WTC11 (cell line): Measurements from ENCODE around the gene TANC1. TPM values are rescaled to one million over a fixed set of nuclear protein-coding genes. Genes with fewer than 3 reads are reported as not detected.

Source experiments
- ATAC-seq: fragments of 200-7000 bp; cut with Tn5 transposase; 2 replicates; pipeline ENCODE4 v1.10.0; 2021; ENCODE audit warnings: mild to moderate bottlenecking, moderate library complexity
- CTCF ChIA-PET: fragments of 300-600 bp; sonication (Branson Sonifier 250); formaldehyde crosslinking; loops from one replicate; lab custom pipeline; 2021; ENCODE audit warnings: antibody characterized with exemption; lab: Charles Lee
- POLR2A ChIA-PET: fragments of 350-600 bp; sonication (Branson Sonifier 250); formaldehyde crosslinking; loops from one replicate; lab custom pipeline; 2021; ENCODE audit warnings: antibody characterized with exemption; lab: Charles Lee
- DNase-seq: peaks from one replicate; pipeline ENCODE4 v3.0.0; 2021; ENCODE audit warnings: low spot score
- H3K27ac Mint-ChIP-seq: 2 replicates; pipeline ENCODE4 v1.8.0; 2021; ENCODE audit warnings: mixed read lengths
- H3K27me3 Mint-ChIP-seq: 2 replicates; pipeline ENCODE4 v1.8.0; 2021; ENCODE audit warnings: low read depth, mild to moderate bottlenecking, moderate library complexity, mixed read lengths
- H3K36me3 Mint-ChIP-seq: 2 replicates; pipeline ENCODE4 v1.8.0; 2021; ENCODE audit warnings: mixed read lengths
- H3K4me1 Mint-ChIP-seq: 2 replicates; pipeline ENCODE4 v1.8.0; 2022; ENCODE audit warnings: mixed read lengths
- H3K4me3 Mint-ChIP-seq: 2 replicates; pipeline ENCODE4 v1.8.0; 2021; ENCODE audit warnings: mild to moderate bottlenecking, moderate library complexity, mixed read lengths
- H3K9me3 Mint-ChIP-seq: 2 replicates; pipeline ENCODE4 v1.8.0; 2021; ENCODE audit warnings: mixed read lengths
- ATF1 ChIP-seq: sonication (generic); formaldehyde crosslinking; IDR thresholded peaks from 2 replicates; pipeline ENCODE4 v1.8.1; 2023; ENCODE audit warnings: mild to moderate bottlenecking, moderate library complexity, missing genetic modification reagents
- CBFB ChIP-seq: sonication (generic); formaldehyde crosslinking; IDR thresholded peaks from 2 replicates; pipeline ENCODE4 v1.8.1; 2022; ENCODE audit warnings: mild to moderate bottlenecking, low read depth, missing genetic modification reagents
- CDX4 ChIP-seq: fragments of 250-450 bp; sonication (Bioruptor Pico); IDR thresholded peaks from 2 replicates; pipeline ENCODE4 v1.9.0; 2021; ENCODE audit warnings: moderate library complexity, mild to moderate bottlenecking, inconsistent platforms, borderline replicate concordance
- E2F4 ChIP-seq: sonication (generic); formaldehyde crosslinking; IDR thresholded peaks from 2 replicates; pipeline ENCODE4 v1.8.1; 2022; ENCODE audit warnings: low read depth, mild to moderate bottlenecking, moderate library complexity, missing genetic modification reagents, borderline replicate concordance
- ERG ChIP-seq: fragments of 250-450 bp; sonication (Bioruptor Pico); IDR thresholded peaks from 2 replicates; pipeline ENCODE4 v1.8.0; 2021; ENCODE audit warnings: mild to moderate bottlenecking
- FOXK1 ChIP-seq: sonication (generic); formaldehyde crosslinking; IDR thresholded peaks from 2 replicates; pipeline ENCODE4 v1.8.0; 2022; ENCODE audit warnings: mild to moderate bottlenecking, moderate library complexity, missing genetic modification reagents
- GRHL2 ChIP-seq: fragments of 250-450 bp; sonication (Bioruptor Pico); IDR thresholded peaks from 2 replicates; pipeline ENCODE4 v1.8.0; 2022; ENCODE audit warnings: mild to moderate bottlenecking, moderate library complexity; ENCODE audit not compliant: insufficient replicate concordance, severe bottlenecking
- NFATC4 ChIP-seq: fragments of 250-450 bp; sonication (Bioruptor Pico); IDR thresholded peaks from 2 replicates; pipeline ENCODE4 v1.9.0; 2021; ENCODE audit warnings: mild to moderate bottlenecking
- NFYB ChIP-seq: sonication (generic); formaldehyde crosslinking; conservative IDR thresholded peaks from 2 replicates; pipeline ENCODE4 v1.8.0; 2022; ENCODE audit warnings: low read depth, missing genetic modification reagents
- NR2C2 ChIP-seq: sonication (generic); formaldehyde crosslinking; IDR thresholded peaks from 2 replicates; pipeline ENCODE4 v1.8.0; 2022; ENCODE audit warnings: mild to moderate bottlenecking, missing genetic modification reagents
- PRDM15 ChIP-seq: sonication (generic); formaldehyde crosslinking; IDR thresholded peaks from 2 replicates; pipeline ENCODE4 v1.8.0; 2022; ENCODE audit warnings: missing genetic modification reagents
- PRRX2 ChIP-seq: fragments of 250-450 bp; sonication (Bioruptor Pico); IDR thresholded peaks from 2 replicates; pipeline ENCODE4 v1.8.0; 2021; ENCODE audit warnings: mild to moderate bottlenecking
- RELA ChIP-seq: sonication (generic); formaldehyde crosslinking; IDR thresholded peaks from 2 replicates; pipeline ENCODE4 v1.8.1; 2022; ENCODE audit warnings: missing genetic modification reagents, mild to moderate bottlenecking, borderline replicate concordance
- RORB ChIP-seq: fragments of 250-450 bp; sonication (Bioruptor Pico); IDR thresholded peaks from 2 replicates; pipeline ENCODE4 v1.9.0; 2021; ENCODE audit warnings: mild to moderate bottlenecking
- SMAD4 ChIP-seq: sonication (generic); formaldehyde crosslinking; IDR thresholded peaks from 2 replicates; pipeline ENCODE4 v1.8.0; 2022; ENCODE audit warnings: mild to moderate bottlenecking, missing genetic modification reagents
- SOX15 ChIP-seq: fragments of 250-450 bp; sonication (Bioruptor Pico); IDR thresholded peaks from 2 replicates; pipeline ENCODE4 v1.9.0; 2021; ENCODE audit warnings: mild to moderate bottlenecking
- TEAD4 ChIP-seq: sonication (generic); formaldehyde crosslinking; IDR thresholded peaks from 2 replicates; pipeline ENCODE4 v1.8.0; 2022; ENCODE audit warnings: mild to moderate bottlenecking, missing genetic modification reagents
- ZNF317 ChIP-seq: sonication (generic); formaldehyde crosslinking; IDR thresholded peaks from 2 replicates; pipeline ENCODE4 v1.8.1; 2023; ENCODE audit warnings: low read depth, mild to moderate bottlenecking, moderate library complexity, missing genetic modification reagents, borderline replicate concordance
- ZNF425 ChIP-seq: fragments of 250-450 bp; sonication (Bioruptor Pico); conservative IDR thresholded peaks from 2 replicates; pipeline ENCODE4 v1.9.0; 2021; ENCODE audit warnings: mild to moderate bottlenecking
- ZNF671 ChIP-seq: fragments of 250-450 bp; sonication (Bioruptor Pico); IDR thresholded peaks from 2 replicates; pipeline ENCODE4 v1.8.0; 2021; ENCODE audit warnings: mild to moderate bottlenecking
- ZSCAN18 ChIP-seq: fragments of 250-450 bp; sonication (Bioruptor Pico); IDR thresholded peaks from 2 replicates; pipeline ENCODE4 v2.1.2; 2022; ENCODE audit warnings: mild to moderate bottlenecking, moderate library complexity
- total RNA-seq: library from RNA; stranded (reverse); gene quantifications from 3 replicates; pipeline ENCODE4 v1.2.3, GENCODE V29; 2021

Gene TANC1
- total RNA-seq, 1 experiment from 2014 or later = 11.6 TPM

- Mint-ChIP-seq H3K36me3 (no peaks in the 10 kb centered on the region), H3K27me3 (no peaks in the 10 kb centered on the region), H3K9me3 (no peaks in the 10 kb centered on the region)
- CTCF ChIA-PET = no interaction called here
- ATAC-seq (no peak), DNase-seq (no peak)
- TF ChIP-seq NFATC4 (CRISPR knock-in tag) (no peak), PRDM15 (CRISPR knock-in tag) (no peak), SMAD4 (CRISPR knock-in tag) (no peak), RORB (no peak), SOX15 (CRISPR knock-in tag) (no peak), NR2C2 (CRISPR knock-in tag) (no peak), TEAD4 (no peak), GRHL2 (no peak), CDX4 (CRISPR knock-in tag) (no peak), ZNF425 (CRISPR knock-in tag) (no peak), NFYB (CRISPR knock-in tag) (no peak)
- TF ChIP-seq, all 79 proteins: peak for 0
- Mint-ChIP-seq H3K27ac (no peak overlapping the region), H3K4me1 (peaks cover 12% of the 10 kb centered on the region), H3K4me3 (no peak overlapping the region)
- POLR2A ChIA-PET = no interaction called here
Measured at GRCh38 chr2:159157361-159158209, 189.1 kb downstream of the TANC1 start.

GRCh38 chr2:159160412-159160811, 192.0 kb downstream of the TANC1 start:
- POLR2A ChIA-PET = no interaction called here
- H3K36me3 Mint-ChIP-seq = no peaks in the 10 kb centered on the region
- no peak overlapping the region; the same call in 1 of the 2 replicates for H3K27ac Mint-ChIP-seq
- TF ChIP-seq ERG (CRISPR knock-in tag) (no peak), SMAD4 (CRISPR knock-in tag) (no peak), ZSCAN18 (CRISPR knock-in tag) (no peak), ZNF425 (CRISPR knock-in tag) (no peak), CBFB (CRISPR knock-in tag) (no peak), RELA (CRISPR knock-in tag) (no peak), ZNF671 (CRISPR knock-in tag) (no peak), ATF1 (CRISPR knock-in tag) (no peak), FOXK1 (no peak), PRRX2 (CRISPR knock-in tag) (no peak), E2F4 (no peak), ZNF317 (no peak)

More at GRCh38 chr2:159160412-159160811, 192.0 kb downstream of the TANC1 start:
- no peak for DNase-seq
- no peak for ATAC-seq
- CTCF ChIA-PET = interaction anchor here (0.6 kb wide), 1 partner anchor 10 kb away, joined by 3 read pairs; no protein-coding TSS in a partner anchor
- no peaks in the 10 kb centered on the region for H3K27me3 Mint-ChIP-seq
- H3K4me1 Mint-ChIP-seq = peaks cover 7% of the 10 kb centered on the region
- no peaks in the 10 kb centered on the region for H3K9me3 Mint-ChIP-seq
- H3K4me3 Mint-ChIP-seq = no peak overlapping the region
